ENCODE results near the gene NECTIN4.

Gene NECTIN4

DNA sequence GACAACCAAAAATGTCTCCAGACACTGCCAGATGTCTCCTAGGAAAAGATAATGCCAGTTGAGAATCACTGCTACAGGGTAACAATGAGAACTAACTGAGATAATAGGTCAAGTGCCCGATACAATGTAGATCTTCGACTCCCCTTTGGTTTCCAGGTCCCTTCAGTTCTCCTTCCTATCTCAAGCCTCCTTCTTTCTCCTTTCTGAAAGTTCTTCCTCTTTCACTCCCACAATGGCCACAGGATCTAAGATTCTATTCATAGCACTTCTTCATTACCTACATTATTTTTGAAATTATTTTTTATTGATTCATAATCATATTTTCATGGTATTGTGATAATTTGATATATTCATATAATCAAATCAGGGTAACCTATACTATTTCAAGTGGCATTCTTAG is 22.2 kb upstream of the NECTIN4 start:
- DNase-seq (ENCODE audit: low spot score): no peak

DNA sequence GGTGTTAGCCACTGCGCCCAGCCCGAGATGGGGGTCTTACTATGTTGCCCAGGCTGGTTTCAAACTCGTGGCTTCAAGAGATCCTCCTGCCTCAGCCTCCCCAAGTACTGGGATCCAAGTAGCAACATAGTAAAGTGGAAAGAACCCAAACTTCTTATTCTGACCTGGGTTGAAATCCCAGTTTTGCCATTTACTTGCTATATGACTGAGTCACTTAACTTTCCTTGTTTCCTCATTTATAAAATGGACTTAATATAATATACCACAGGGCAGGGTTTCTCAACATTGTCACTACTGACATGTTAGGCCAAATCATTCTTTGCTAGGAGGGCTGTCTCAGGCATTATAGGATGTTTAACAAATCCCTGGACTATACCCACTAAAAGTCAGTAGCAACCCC is 21.8 kb upstream of the NECTIN4 start:
- no peak for DNase-seq (ENCODE audit: low spot score)

DNA sequence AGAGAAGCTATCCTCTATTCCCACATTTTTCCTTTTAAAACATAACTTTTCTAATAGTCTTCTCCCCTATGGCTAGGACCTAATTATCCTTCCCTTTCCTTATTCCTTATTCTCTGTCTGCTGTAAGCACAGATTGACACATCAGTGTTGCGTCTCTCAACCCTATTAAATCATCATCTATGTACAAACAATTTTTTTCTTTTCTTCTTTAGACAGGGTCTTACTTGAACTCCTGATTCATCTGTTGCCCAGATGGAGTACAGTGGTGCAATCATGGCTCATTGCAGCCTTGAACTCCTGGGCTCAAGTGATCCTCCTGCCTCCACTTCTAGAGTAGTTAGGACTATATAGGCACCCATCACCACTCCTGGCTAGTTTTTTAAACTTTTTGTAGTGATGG is 17.1 kb upstream of the NECTIN4 start:
- no peak for DNase-seq (ENCODE audit: low spot score)

DNA sequence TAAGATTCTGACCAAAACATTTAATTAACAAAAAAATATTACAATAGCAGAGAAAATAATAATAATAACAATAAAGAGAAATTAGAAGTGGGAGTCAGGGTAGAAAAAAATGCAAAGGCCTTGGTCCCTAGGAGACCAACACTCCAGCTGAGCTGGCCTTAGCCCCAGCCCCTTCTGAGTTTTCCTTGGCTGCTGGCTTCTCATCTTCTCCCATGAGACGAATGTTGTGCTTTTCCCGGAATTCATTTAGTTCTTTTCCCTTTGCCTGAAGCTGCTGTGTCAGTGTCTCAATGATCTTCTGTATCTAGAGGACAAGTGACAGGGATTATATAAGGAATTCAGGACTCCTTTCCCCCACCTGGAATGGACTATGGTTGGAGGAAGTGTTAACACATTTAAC is 11.2 kb upstream of the NECTIN4 start:
- DNase-seq (ENCODE audit: low spot score): no peak

DNA sequence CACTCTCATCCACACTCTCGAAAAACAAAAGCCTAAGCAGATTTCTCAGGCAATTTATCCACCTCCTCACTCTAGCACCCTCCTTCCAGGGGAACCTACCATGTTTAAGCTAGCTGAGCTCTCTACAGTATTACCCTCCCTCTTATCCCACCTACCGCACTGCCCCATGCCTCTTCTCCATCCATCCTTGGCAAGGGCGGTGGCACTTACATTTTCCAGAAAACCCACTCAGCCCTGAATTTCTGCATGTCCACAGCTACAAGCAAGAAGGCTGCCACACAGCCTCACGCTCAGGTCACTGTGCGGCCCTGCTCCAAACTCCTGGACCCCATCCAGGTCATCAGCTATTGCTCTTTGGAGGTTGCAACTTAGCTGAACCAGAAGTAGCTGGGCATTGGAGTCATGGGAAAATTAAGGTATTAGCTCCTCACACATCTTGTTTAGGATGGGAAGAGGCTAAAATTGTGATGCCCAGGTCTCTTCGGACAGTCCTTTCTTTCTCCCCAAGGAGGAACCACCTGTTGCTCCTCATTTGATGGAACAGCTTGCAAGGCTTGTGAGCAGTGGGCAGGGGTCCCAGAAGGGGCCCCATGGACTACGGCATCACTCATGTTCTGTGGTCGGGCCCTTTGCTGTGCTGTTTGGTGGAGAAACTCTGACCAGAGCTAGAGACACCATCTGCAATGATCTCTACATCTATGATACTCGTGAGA is 9.9 kb upstream of the NECTIN4 start:
- DNase-seq (ENCODE audit: low spot score): no peak

DNA sequence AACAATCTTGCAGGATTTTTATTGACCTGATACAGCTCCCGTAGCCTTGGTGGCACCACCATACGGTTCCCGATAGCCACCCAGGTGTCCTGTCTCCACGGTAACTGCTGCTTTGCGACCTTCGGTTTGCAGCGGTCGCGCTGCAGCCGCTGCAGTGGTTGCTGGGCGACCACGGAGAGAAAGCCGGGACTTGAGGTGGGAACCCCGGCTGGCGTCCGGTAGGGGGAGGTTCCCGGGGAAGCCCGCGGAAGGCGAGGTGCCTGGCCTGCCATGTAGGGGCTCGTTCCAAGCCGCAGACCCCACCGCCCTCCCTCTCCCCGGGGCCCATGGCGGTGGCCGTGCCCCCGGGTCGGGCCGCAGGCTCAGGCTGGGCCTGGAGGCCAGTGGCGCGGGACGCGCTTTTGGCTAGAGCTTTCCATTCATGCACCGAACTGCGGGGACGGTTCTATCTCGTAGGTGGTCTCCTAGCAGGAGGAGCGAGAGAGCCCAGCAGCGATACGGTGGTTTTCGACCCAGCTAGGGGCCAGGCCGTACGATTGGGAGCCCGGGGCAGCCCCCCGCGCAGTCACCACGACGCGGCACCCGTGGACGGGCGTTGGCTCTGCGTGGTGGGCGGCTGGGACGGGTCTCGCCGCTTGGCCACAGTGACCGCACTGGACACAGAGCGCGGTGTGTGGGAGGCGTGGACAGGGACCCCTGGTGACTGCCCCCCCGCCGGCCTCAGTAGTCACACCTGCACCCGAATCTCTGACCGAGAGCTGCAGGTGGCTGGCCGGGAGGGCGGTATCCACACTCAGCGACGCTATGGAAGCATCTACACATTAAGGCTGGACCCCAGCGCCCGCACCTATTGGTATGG is 9.1 kb upstream of the NECTIN4 start, which contains the start of gene KLHDC9:
Gene KLHDC9, plus strand, starts transcription at position 152 of the 859 bp plus-strand sequence. Its CDS starts 175 bp downstream, at position 327.
- no peak for DNase-seq (ENCODE audit: low spot score)

DNA sequence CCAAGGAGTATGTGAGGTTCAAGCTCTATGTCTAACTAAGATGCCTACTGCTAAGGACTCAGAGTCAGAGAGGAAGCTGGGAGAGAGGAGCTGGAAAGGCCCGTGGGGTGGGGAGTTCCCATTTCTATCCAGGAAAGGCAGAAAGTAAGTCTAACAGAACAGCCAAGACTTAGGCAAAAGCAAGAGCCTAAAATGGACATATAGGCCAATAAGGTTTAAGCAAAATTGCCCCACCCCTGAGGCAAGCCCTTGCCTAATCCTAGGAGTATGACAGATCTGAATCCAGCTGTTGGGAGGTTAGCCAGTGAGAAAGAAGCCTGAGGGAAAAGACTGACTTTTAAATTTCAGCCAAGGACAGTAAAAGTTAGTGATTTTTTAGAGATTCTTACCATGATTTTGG is 7.2 kb upstream of the NECTIN4 start:
- DNase-seq (ENCODE audit: low spot score): no peak

DNA sequence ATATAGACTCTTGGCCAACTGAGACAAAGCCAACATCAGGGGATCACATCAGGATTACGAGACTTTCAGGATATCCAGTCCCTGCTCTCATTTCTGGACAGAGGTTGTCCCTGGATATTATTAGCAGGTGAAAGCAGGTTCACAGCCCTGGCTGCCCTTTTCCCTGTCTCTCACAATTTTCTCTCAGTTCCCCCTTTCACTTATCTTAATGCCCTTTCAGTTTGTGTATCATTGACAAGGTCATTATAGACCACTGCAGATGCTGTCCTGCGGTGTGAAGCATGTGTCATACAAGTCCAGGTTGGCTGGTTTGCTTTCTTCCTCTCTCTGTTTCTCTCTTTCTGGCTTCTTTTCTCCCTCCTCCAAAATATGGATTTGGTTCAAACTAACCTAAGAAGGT is 6.7 kb upstream of the NECTIN4 start:
- no peak for DNase-seq (ENCODE audit: low spot score)

DNA sequence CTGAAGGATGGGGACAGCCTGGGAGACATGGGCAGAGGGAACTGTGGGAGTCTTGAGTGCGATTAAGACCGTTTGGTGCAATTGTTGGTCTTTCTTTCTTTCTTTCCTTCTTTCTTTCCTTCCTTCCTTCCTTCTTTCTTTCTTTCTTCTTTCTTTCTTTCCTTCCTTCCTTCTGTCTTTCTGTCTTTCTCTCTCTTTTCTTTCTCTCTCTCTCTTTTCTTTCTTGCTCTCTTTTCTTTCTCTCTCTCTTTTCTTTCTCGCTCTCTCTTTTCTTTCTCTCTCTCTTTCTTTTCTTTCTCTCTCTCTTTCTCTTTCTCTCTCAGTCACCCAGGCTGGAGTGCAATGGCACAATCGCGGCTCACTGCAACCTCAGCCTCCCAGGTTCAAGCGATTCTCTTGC is 5.9 kb upstream of the NECTIN4 start:
- DNase-seq (ENCODE audit: low spot score): no peak

DNA sequence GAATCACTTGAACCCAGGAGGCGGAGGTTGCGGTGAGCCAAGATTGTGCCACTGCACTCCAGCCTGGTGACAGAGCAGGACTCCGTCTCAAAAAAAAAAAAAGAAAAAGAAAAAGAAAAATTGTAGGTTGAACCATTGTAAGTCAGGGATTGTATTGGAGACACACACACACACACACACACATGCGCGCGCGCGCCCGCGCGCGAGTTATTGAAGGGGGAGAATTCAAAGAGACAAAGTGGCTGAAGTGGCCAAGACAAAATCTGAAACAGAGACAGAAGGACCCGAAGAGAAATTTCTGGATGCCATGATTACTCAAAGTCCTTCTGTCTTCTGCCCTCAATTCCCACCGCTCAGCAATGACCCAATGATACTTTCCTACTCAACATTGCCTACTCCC is 5.1 kb upstream of the NECTIN4 start:
- no peak for DNase-seq (ENCODE audit: low spot score)

DNA sequence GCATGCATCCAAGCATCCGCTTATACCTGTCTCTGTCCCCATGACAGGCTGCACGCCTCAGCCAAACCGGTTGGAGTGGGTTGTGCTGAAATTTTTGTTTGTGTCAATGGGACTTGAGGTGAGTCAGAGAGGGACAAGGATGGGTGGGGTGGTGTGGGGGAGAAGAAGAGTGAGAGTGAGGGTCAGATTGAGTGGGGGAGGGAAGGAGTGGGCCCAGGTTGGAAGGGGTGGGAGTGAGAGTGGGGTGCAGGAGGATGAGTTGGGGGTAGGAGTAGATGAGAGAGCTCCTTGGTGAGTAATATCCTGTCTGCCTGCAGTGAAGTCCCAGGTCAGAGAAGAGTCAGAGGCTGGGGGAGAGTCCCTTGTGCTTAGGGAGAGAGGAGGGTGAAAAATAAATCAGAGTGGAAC is 3.3 kb upstream of the NECTIN4 start:
- DNase-seq (ENCODE audit: low spot score): no peak

DNA sequence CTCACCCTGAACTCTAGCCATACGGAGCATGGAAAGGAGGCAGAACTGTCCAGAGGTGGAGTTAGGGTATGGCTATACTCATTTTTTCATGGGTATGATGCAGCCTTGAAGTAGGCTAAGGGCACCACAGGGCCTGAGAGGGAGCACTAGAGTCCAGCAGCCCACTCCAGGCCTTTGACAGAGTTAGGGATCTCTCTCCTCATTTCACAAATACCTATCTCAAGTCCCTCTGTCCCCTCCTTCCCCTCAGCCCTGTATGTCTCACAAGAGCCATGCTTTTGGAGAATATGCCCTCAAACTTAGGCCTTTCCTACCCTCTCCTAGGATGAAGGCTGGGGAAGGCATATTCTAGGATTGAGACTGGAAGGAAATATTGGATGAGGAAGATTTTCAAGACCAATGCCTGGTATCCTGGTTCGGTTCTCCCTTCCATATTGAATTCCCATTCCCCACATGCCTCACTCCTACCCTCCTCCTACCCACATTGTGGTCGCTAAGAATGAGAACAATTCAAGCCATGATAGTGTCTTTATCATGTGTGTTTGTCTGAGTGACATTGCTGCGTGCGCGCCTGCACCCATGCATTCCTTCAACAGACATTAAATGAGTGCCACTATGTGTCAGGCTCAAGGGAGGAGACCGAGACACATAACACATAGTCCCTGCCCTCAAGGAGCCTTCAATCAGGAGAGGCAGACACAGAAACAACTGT is 2.6 kb upstream of the NECTIN4 start:
- DNase-seq (ENCODE audit: low spot score): no peak

DNA sequence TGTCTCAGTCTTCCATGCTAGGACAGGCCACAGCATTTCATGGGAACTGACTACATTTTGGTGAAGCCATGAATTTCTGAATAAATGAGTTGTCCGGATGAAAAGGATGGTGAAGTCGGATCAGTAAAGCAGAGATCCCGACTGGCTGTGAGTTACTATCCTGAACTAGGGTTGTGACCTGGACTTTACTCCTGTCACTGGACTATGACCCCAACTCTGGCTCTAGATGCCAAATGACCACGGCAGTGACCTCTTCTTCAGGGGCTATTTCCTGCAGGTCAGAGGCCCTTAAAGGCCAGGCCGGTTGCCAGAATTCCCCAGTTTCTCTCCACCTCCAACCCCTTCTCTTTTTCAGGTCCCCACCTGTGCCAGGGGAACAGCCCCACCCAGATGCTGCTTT is 1.7 kb upstream of the NECTIN4 start:
- no peak for DNase-seq (ENCODE audit: low spot score)

DNA sequence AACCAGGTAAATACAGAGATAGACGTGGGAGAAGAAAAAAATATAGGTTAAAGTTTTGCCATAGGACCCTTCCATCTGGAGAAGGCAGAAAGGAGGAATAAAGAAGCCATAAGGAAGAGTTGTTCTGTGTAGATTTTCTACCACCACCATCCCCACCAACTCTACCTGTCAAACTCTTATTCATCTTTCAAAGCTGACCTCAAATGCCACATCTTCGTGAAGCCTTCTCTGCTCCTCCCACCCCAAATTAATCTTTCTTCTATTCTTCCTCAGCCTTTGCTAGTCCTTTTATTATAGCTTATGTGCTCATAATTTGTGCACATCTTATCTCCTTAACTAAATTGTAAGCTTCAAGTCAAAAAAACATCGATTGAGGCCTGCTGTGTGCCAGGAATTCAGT is 1.3 kb upstream of the NECTIN4 start:
- DNase-seq (ENCODE audit: low spot score): no peak

DNA sequence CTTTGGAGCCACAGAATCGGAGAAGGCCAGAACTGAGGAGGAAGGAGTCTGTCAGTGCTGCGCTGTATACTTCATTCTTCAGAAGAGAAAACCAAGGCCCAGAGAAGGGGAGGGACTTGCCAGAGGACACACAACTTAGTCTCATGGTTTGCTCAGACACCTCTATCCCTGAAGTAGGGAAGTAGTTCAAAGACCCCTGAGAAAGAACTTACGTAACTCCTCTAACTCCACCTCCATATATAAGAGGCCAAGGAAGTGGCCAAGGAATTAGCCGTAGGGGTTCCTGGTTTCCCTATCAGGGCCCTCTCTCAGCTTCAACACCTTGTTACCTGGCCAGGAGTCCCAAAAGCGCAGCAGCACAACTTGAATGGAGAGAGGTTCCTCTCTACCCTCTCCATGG is 580 bp upstream of the NECTIN4 start:
- no peak for DNase-seq (ENCODE audit: low spot score)

DNA sequence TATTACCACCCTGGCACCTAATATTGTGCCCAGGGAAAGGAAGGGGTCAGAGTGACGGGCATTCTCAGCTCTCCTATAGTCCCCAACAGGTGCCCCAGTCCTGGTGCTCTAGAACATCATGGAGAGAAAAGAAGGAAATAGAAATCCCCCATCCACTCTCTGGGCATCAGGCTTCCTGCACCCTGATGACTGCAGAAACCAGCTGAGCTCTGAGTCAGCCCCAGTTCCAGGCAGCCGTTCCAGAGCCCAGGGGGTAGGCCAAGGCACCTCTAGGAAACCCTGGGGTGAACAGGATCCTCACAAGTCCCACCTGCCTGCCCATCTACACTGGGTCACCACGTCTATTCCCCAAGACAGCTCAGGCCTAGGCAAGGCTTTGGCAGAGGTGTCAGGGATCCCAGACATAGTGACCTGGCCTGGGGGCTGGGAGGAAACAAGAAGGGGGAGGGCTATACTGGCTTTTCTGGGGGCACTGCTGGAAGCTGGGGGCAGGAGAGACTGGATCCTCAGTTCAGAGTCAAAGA is 709 bp downstream of the NECTIN4 start:
- no peak for DNase-seq (ENCODE audit: low spot score)

DNA sequence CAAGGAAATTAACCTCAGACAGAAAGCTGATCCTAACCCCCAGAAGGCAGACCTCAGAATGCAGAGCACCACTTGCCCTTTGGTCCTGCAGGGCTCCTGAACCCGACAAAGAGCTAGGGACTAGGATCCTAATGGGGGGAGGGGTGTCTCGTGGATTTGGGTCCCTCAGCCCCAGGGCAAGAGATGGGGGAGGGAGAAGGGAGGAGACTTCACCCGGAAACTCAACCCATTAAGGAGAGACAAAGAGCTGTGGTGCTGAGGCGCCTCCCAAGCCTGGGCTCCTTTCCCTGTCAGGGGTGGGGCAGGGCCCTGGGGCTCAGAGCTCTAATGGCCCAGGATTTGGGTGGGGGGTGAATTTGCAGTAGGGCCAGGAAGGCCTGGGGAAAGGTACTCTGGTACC is 2.9 kb downstream of the NECTIN4 start:
- DNase-seq (ENCODE audit: low spot score): no peak

DNA sequence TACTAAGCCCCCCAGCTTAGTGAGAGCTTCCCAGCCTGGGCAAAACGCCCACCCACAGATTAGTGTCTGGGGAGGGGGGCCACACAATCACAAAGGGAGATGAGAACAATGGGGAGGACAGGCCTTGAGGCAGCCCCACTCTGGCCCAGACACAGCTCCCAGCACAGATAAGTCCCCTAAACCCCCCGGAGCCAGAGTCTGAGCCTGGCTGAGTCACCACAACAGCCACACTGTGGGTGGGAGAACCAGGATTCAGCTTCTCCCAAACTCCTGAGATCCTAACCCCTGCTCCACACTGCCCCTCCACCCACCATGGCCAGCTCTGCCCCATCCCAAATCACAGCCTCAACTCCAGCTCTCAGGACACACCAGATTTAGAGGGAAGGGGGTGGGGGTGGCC is 4.2 kb downstream of the NECTIN4 start:
- DNase-seq (ENCODE audit: low spot score): no peak

DNA sequence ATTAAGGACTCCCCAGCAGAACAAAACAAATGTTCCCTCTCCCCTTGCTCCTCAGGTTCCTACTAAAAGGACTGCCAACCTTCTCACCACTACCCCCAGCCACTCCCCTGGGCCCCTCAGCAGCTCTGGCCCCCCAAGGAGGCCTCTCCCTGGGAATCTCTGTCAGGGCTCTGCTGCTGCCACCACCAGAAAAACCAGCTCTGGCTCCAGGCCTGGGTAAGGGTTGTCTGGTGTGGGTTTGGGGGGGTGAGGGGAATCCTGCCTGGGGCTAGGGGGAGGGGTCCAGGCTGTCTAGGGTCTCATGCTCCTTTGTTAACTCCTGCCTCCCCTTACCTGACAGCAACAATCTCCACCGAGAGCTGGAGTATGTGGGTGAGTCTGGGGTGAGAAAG is 4.8 kb downstream of the NECTIN4 start:
- no peak for DNase-seq (ENCODE audit: low spot score)

DNA sequence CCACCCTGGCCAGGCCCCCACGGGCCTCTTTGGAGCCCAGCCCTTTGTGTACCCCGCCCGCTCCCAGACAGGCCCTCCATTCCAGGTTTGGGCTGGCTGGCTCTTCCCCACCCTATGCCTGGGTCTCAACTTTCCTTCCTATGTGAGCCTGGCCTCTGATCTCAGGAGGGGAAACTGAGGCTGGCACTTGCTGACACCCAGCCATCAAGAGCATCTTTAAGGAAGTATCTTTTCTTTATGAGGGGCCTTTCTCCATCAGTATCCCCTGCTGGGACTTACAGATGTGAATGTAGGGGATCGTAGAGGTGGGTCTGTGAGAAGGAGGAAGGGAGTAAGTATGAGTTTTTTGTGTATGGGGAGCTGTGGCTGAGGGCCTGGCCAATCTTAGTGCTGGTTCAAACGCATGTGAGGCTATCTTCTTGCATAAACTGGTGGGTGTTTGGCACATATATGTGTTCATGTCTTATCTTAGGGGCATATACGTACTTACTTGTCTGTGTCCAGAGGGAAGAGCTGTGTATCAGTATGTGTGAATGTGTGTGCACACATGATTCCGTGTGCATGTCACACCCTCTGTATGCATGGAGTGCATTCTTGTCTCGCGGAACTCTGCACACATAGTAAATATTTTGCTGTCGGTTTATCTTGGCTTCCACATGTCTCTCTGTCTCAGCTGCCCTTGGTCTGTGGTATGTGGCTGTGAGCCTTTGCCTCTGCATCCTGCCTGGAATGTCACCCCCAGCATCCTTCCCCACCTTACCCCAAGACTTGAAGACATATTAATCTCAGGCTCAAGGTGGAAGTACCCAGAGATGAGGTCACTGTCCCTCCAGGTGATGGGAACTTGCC is 5.4 kb downstream of the NECTIN4 start:
- no peak for DNase-seq (ENCODE audit: low spot score)

DNA sequence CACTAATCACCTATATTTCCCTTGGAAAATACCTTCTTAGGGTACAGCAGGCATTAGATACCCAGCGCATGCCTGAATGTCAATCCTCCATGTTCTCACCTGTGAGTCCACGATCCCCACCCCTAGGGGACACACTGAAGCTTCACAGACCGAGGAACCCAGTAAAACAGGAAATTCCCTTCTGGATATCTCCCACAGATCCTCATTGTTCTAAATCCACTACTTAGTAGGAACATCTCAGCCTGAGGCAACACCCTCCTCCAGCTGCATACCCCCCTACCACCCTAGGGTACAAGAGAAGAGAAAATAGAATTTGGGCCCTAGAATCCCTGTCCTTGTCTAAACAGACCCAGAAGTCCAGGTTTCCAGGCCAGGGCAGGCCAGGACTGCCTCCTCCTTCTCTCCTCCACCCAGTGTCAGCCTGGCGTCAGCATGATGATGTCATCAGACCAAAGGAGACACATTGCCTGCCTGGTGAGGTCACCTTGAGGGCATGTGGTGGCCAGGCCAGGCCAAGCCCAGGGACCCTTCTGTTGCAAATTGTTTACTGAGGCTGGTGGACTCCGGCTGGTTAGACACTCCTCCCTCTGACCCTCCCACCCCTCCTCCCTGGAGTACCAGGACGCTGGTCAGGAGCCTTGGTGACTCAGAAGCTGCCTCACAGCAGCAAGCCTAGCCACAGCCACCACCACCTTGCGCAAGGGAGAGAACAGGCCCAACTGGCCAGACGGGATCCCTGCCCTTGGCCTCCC is 6.2 kb downstream of the NECTIN4 start:
- DNase-seq (ENCODE audit: low spot score): no peak

Data from pons (tissue), 1 donor.